Fibroblast of the aortic adventitia (primary cell): ENCODE data around the gene HECW1. TPM values are rescaled to one million over a fixed set of nuclear protein-coding genes. Genes with fewer than 3 reads are reported as not detected.
A peak's percentile ranks its signal among the peaks of the same experiment; 100 is the strongest.

Experiments used
- DNase-seq: peaks from one replicate; pipeline ENCODE4 v3.0.0-alpha.2; 2010; ENCODE audit warnings: low read depth
- H3K4me3 ChIP-seq: 2 replicates; pipeline ENCODE4 v1.5.1; 2011; ENCODE audit warnings: low read depth, mild to moderate bottlenecking, control low read depth, low read length, moderate library complexity
- CTCF ChIP-seq: IDR thresholded peaks from 2 replicates; pipeline ENCODE4 v1.5.1; 2011; ENCODE audit warnings: mild to moderate bottlenecking, low read length, control low read depth, inconsistent platforms; ENCODE audit not compliant: insufficient read depth
- total RNA-seq: library from RNA; depleted of rRNA; stranded (reverse); fragments of >200 nt; gene quantifications from 2 replicates; pipeline ENCODE4 v1.2.3, GENCODE V29; 2012; ENCODE audit warnings: low replicate concordance

The HECW1 gene
- total RNA-seq, 1 donor, result 3.6 TPM

DNA sequence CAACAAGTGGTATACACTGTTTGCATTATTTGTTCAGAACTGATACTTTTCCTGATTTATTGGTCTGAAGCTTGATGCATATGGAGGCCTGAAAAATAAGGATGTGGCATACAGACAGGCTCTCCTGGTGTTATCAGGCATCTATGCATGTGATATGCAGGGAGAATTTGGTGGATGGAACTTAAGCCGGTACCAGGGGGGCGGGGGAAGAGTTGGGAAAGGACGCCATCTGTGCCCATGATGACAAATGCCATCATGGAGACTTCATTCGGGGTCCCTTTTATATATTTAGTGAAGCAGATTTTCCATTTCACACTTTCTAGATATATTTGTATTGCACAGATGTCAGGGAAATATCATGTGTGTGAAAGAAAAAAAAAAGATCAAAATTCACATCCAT lies 5.4 kb downstream of the HECW1 start:
- no peak overlapping the region for H3K4me3 ChIP-seq
- no peak for DNase-seq
- no peak for TF ChIP-seq CTCF

GRCh38 chr7:43118313-43118712 lies 5.9 kb downstream of the HECW1 start:
- no peak for TF ChIP-seq CTCF

GRCh38 chr7:43119371-43120075 lies 7.1 kb downstream of the HECW1 start:
- peak; percentile 83 for DNase-seq
- no peak overlapping the region for H3K4me3 ChIP-seq
- no peak for TF ChIP-seq CTCF

More at GRCh38 chr7:43118313-43118712, 5.9 kb downstream of the HECW1 start:
- no peak for DNase-seq
- H3K4me3 ChIP-seq, result no peak overlapping the region

DNA sequence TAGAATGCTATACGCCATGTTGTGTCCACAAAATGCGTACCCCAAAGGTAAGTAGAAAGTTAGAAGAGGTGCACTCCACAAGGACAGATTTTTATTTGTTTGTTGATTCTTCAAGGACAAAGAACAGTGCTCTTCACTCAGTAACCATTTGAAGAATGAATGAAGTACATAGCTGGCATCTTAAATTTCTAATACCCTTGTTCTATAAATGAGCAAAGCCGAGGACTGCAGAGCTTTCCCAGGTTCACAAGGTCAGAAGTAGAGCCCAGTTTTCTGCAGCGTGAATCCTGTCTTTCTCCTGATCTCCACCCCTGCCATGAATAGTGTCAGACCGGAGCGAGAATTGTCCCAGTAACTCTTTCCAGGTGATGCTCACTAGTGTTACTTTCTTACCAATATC lies 9.5 kb downstream of the HECW1 start:
- DNase-seq, result no peak
- no peak overlapping the region for H3K4me3 ChIP-seq
- no peak for TF ChIP-seq CTCF

GRCh38 chr7:43123457-43123856 lies 11.0 kb downstream of the HECW1 start:
- no peak overlapping the region for H3K4me3 ChIP-seq
- no peak for TF ChIP-seq CTCF

DNA sequence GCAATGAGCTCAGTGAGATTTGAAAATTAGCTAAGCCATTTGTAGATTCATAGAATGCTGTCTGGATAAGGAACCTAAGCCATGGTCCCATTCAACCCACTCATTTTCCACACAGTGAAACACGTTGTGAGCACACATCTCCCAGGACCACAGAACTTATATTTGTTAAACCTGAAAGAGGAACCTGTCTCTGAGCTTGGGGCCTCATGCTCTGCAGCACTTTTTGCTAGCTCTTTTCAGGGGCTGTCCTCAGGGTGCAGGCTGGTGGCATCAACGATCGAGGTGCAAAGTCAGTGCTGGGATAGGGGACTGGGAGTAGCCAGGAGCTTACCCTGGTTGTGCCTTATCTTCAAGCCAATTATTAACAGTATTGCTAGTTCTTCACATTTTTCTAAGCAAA lies 11.9 kb downstream of the HECW1 start:
- no peak for TF ChIP-seq CTCF
- no peak for DNase-seq

More at GRCh38 chr7:43123457-43123856, 11.0 kb downstream of the HECW1 start:
- no peak for DNase-seq

DNA sequence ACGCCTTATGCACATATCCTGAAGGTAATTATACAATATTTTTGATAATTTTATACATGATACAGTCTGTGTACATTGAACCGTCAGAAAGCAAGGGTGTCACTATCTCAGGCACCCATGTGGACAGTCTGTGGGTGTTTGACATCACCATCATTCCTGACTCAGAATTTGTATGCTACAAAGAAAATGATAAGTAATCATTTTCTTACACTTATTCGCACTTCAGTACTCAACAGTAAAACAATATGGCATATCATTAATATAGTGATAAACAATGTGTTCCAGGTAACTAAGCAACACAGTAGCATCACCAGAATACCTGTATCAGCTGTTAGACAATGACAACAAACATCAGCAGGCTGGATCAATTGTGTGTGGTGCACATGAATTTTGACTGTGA lies 17.9 kb downstream of the HECW1 start:
- DNase-seq, result no peak
- no peak overlapping the region for H3K4me3 ChIP-seq
- no peak for TF ChIP-seq CTCF

More for the DNA sequence above, 11.9 kb downstream of the HECW1 start:
- H3K4me3 ChIP-seq, result no peak overlapping the region
